Mesothelial cell of epicardium (in vitro differentiated cells): Measurements from ENCODE around the gene CALHM2. TPM values are rescaled to one million over a fixed set of nuclear protein-coding genes. Genes with fewer than 3 reads are reported as not detected.

Experiments
- DNase-seq, 2 experiments: peaks; one replicate each; pipeline ENCODE4 v3.0.0; 2021; ENCODE audit warnings: low spot score in 2 of 2; ENCODE audit not compliant: unreplicated experiment in 2 of 2
- H3K27ac Mint-ChIP-seq: 2 replicates; pipeline ENCODE4 v1.8.0; 2021; ENCODE audit warnings: mixed read lengths
- H3K27me3 Mint-ChIP-seq: 2 replicates; pipeline ENCODE4 v1.8.0; 2021; ENCODE audit warnings: low read depth, mixed read lengths
- H3K36me3 Mint-ChIP-seq: 2 replicates; pipeline ENCODE4 v1.8.0; 2021; ENCODE audit warnings: mixed read lengths
- H3K4me1 Mint-ChIP-seq: 2 replicates; pipeline ENCODE4 v1.8.0; 2021; ENCODE audit warnings: mixed read lengths
- H3K4me3 Mint-ChIP-seq: 2 replicates; pipeline ENCODE4 v1.8.0; 2021; ENCODE audit warnings: mild to moderate bottlenecking, moderate library complexity, mixed read lengths
- H3K9me3 Mint-ChIP-seq: 2 replicates; pipeline ENCODE4 v1.8.0; 2021; ENCODE audit warnings: mixed read lengths
- CTCF ChIP-seq: fragments of 200-600 bp; sonication (generic); IDR thresholded peaks from one replicate; pipeline ENCODE4 v1.5.0; 2021; ENCODE audit warnings: antibody characterized with exemption; ENCODE audit not compliant: unreplicated experiment
- total RNA-seq: library from RNA; stranded (reverse); gene quantifications from 3 replicates; pipeline ENCODE4 v1.2.1, GENCODE V29; 2021

CALHM2 gene
- total RNA-seq, 1 donor from 2014 or later = 4.3 TPM

GRCh38 chr10:103445767-103446567 is 6.2 kb downstream of the CALHM2 start:
- DNase-seq = no peak
- no peak overlapping the region for H3K27ac Mint-ChIP-seq
- TF ChIP-seq CTCF = no peak
- peaks cover 42% of the 10 kb centered on the region for H3K36me3 Mint-ChIP-seq
- no peak overlapping the region for H3K4me3 Mint-ChIP-seq
- H3K4me1 Mint-ChIP-seq = no peaks in the 10 kb centered on the region
- no peaks in the 10 kb centered on the region for H3K27me3 Mint-ChIP-seq
- no peaks in the 10 kb centered on the region for H3K9me3 Mint-ChIP-seq

DNA sequence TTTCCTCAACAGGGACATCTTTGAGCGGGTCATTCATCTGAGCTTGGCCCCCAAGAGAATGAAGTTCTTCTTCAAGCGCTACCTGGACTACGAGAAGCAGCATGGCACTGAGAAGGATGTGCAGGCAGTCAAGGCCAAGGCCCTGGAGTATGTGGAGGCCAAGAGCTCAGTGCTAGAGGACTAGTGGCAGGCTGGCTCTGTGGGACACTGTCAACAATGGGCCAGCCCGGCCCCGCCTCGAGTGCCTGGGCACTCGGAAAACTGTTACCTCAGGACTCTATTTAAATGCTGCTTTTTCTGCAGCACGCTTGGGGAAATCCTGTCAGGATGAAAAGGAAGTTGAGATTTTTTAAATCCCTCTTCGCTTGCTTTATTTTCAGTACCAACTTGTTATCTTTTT is 6.8 kb downstream of the CALHM2 start:
- Mint-ChIP-seq H3K27me3 (no peaks in the 10 kb centered on the region), H3K27ac (no peak overlapping the region), H3K4me3 (no peak overlapping the region), H3K4me1 (no peaks in the 10 kb centered on the region), H3K36me3 (peaks cover 46% of the 10 kb centered on the region), H3K9me3 (no peaks in the 10 kb centered on the region)
- no peak for TF ChIP-seq CTCF
- no peak for DNase-seq

GRCh38 chr10:103444478-103444877 is 7.7 kb downstream of the CALHM2 start:
- TF ChIP-seq CTCF = no peak
- DNase-seq = no peak
- Mint-ChIP-seq H3K9me3 (no peaks in the 10 kb centered on the region), H3K27me3 (no peaks in the 10 kb centered on the region), H3K27ac (no peak overlapping the region), H3K4me1 (no peaks in the 10 kb centered on the region), H3K36me3 (peaks cover 49% of the 10 kb centered on the region), H3K4me3 (no peak overlapping the region)

- no peaks in the 10 kb centered on the region for H3K9me3 Mint-ChIP-seq
- DNase-seq = no peak
- peaks cover 44% of the 10 kb centered on the region for H3K36me3 Mint-ChIP-seq
- H3K4me3 Mint-ChIP-seq = no peak overlapping the region
- no peaks in the 10 kb centered on the region for H3K4me1 Mint-ChIP-seq
- H3K27me3 Mint-ChIP-seq = no peaks in the 10 kb centered on the region
- H3K27ac Mint-ChIP-seq = no peak overlapping the region
- TF ChIP-seq CTCF = no peak
These were observed 8.5 kb downstream of the CALHM2 start for GRCh38 chr10:103443475-103444185.

- Mint-ChIP-seq H3K27ac (no peak overlapping the region), H3K36me3 (peaks cover 54% of the 10 kb centered on the region), H3K9me3 (no peaks in the 10 kb centered on the region), H3K27me3 (no peaks in the 10 kb centered on the region), H3K4me3 (no peak overlapping the region), H3K4me1 (no peaks in the 10 kb centered on the region)
- no peak for DNase-seq
- TF ChIP-seq CTCF = no peak
These were observed 10.1 kb downstream of the CALHM2 start for GRCh38 chr10:103442031-103442461.
